ENCODE results near the gene NAA38. TPM values are rescaled to one million over a fixed set of nuclear protein-coding genes. Genes with fewer than 3 reads are reported as not detected.

The NAA38 gene
- total RNA-seq, 6 experiments from 2014 or later: 27.2 to 43.0 (median 30.8) TPM

GRCh38 chr17:7897090-7897489, 39.7 kb upstream of the NAA38 start:
- ATAC-seq: no peak
- Histone ChIP-seq H3K4me3 (no peak overlapping the region), H3K27me3 (no peaks in the 10 kb centered on the region), H3K4me1 (peaks cover 0 to 6% (median 0%) of the 10 kb centered on the region in 4 donors), H3K27ac (no peak overlapping the region), H3K36me3 (peaks cover 0 to 17% (median 2%) of the 10 kb centered on the region in 4 donors), H3K9me3 (no peaks in the 10 kb centered on the region)
- no peak for TF ChIP-seq POLR2A (IDR thresholded peaks at IDR 0.05)
- TF ChIP-seq CTCF (IDR thresholded peaks at IDR 0.05): no peak
- 74% methylated on average over 13 of the region's 13 CpGs for WGBS (ENCODE audit: insufficient coverage, low coverage, low lambda C conversion rate, missing lambda C conversion rate)
- intact Hi-C loops (cut with DNase I): loop anchor here in 1 of 2 donors (5.0 kb wide), 1 partner anchor 35 kb away; no protein-coding TSS in a partner anchor
- DNase-seq: no peak

- H3K4me3 ChIP-seq: no peak overlapping the region
- no peaks in the 10 kb centered on the region for H3K9me3 ChIP-seq
- TF ChIP-seq POLR2A (IDR thresholded peaks at IDR 0.05) (no peak), CTCF (IDR thresholded peaks at IDR 0.05) (no peak)
- H3K27me3 ChIP-seq: no peaks in the 10 kb centered on the region
- intact Hi-C loops (cut with DNase I): loop anchor here in 1 of 2 donors (5.0 kb wide), 1 partner anchor 33 kb away; no protein-coding TSS in a partner anchor
- ATAC-seq (no peak), DNase-seq (no peak)
- H3K27ac ChIP-seq: no peak overlapping the region
- peaks cover 0 to 17% (median 2%) of the 10 kb centered on the region in 4 donors for H3K36me3 ChIP-seq
- H3K4me1 ChIP-seq: peaks cover 0 to 6% (median under 1%) of the 10 kb centered on the region in 4 donors
- WGBS (ENCODE audit: insufficient coverage, low coverage, low lambda C conversion rate, missing lambda C conversion rate): 86% methylated on average over 8 of the region's 8 CpGs
These were observed 37.5 kb upstream of the NAA38 start for GRCh38 chr17:7894866-7895265.

- H3K27ac ChIP-seq: no peak overlapping the region
- H3K4me3 ChIP-seq: no peak overlapping the region
- H3K4me1 ChIP-seq: peaks cover 0 to 12% (median 4%) of the 10 kb centered on the region in 4 donors
- TF ChIP-seq CTCF (IDR thresholded peaks at IDR 0.05) (no peak), POLR2A (IDR thresholded peaks at IDR 0.05) (no peak)
- WGBS (ENCODE audit: insufficient coverage, low coverage, low lambda C conversion rate, missing lambda C conversion rate): 79% methylated on average over 5 of the region's 9 CpGs
- H3K27me3 ChIP-seq: no peaks in the 10 kb centered on the region
- ATAC-seq (no peak), DNase-seq (no peak)
- intact Hi-C loops (cut with DNase I): no loop called here
- no peaks in the 10 kb centered on the region for H3K9me3 ChIP-seq
- H3K36me3 ChIP-seq: peaks cover 0 to 17% (median 2%) of the 10 kb centered on the region in 4 donors
These were observed 36.9 kb upstream of the NAA38 start for GRCh38 chr17:7894226-7894625.

- TF ChIP-seq POLR2A (IDR thresholded peaks at IDR 0.05) (no peak), CTCF (IDR thresholded peaks at IDR 0.05) (no peak)
These were observed 36.0 kb upstream of the NAA38 start for GRCh38 chr17:7893187-7893880.

More at GRCh38 chr17:7893187-7893880, 36.0 kb upstream of the NAA38 start:
- no peak overlapping the region for H3K27ac ChIP-seq
- no peak for DNase-seq
- no peaks in the 10 kb centered on the region for H3K9me3 ChIP-seq
- intact Hi-C loops (cut with DNase I): no loop called here
- 77% methylated on average over 14 of the region's 15 CpGs for WGBS (ENCODE audit: insufficient coverage, low coverage, low lambda C conversion rate, missing lambda C conversion rate)
- H3K4me1 ChIP-seq: peaks cover 0 to 21% (median 10%) of the 10 kb centered on the region in 4 donors
- ATAC-seq: no peak
- peaks cover 0 to 12% (median 2%) of the 10 kb centered on the region in 4 donors for H3K36me3 ChIP-seq
- no peak overlapping the region for H3K4me3 ChIP-seq
- H3K27me3 ChIP-seq: no peaks in the 10 kb centered on the region

All from right lobe of liver (tissue), 6 donors.